Panc1 (cell line): Measurements from ENCODE around the gene RSU1. TPM values are rescaled to one million over a fixed set of nuclear protein-coding genes. Genes with fewer than 3 reads are reported as not detected.

Source experiments
- ATAC-seq: fragments of 200-7000 bp; cut with Tn5 transposase; 2 replicates; pipeline ENCODE4 v1.9.1; 2020; ENCODE audit warnings: mild to moderate bottlenecking, moderate library complexity
- BruUV-seq: library from RNA; stranded (reverse); fragments of 400-500 nt; replicated peaks from 2 replicates; lab custom pipeline; 2021; lab: Mats Ljungman, UMichigan
- CTCF ChIA-PET: fragments of 300-600 bp; sonication (Branson Sonifier 250); formaldehyde crosslinking; loops from one replicate; lab custom pipeline; 2022; ENCODE audit warnings: antibody characterized with exemption; lab: Charles Lee
- POLR2A ChIA-PET: fragments of 300-600 bp; sonication (Branson Sonifier 250); formaldehyde crosslinking; loops from one replicate; lab custom pipeline; 2022; ENCODE audit warnings: antibody characterized with exemption; lab: Charles Lee
- DNase-seq: peaks from one replicate; pipeline ENCODE4 v3.0.0-alpha.2; 2010; ENCODE audit warnings: low read depth, low spot score
- H3K27ac ChIP-seq: 2 replicates; pipeline ENCODE4 v1.5.1; 2011; ENCODE audit warnings: mild to moderate bottlenecking, low read length, inconsistent platforms
- H3K27me3 ChIP-seq: fragments of 200-500 bp; sonication (Bioruptor generic); 2 replicates; pipeline ENCODE4 v1.6.0; 2014; ENCODE audit warnings: low read length, inconsistent platforms; ENCODE audit not compliant: control insufficient read depth, insufficient read depth
- H3K36me3 ChIP-seq: fragments of 200-500 bp; sonication (Bioruptor generic); 2 replicates; pipeline ENCODE4 v1.5.1; 2014; ENCODE audit warnings: inconsistent platforms, mild to moderate bottlenecking, low read length, moderate library complexity; ENCODE audit not compliant: control insufficient read depth, insufficient read depth
- H3K4me1 ChIP-seq: 2 replicates; pipeline ENCODE4 v1.5.1; 2011; ENCODE audit warnings: inconsistent platforms, mild to moderate bottlenecking, low read length, moderate library complexity; ENCODE audit not compliant: control insufficient read depth, insufficient read depth
- H3K4me3 ChIP-seq, 2 experiments: 2 replicates each; pipeline ENCODE4 v1.5.1; 2011 to 2012; ENCODE audit warnings: low read depth in 2 of 2, low read length in 2 of 2, mild to moderate bottlenecking in 2 of 2, inconsistent platforms in 1 of 2, moderate library complexity in 1 of 2
- H3K9me3 ChIP-seq: fragments of 200-500 bp; sonication (Bioruptor generic); 2 replicates; pipeline ENCODE4 v1.5.1; 2014; ENCODE audit warnings: low read depth, mild to moderate bottlenecking, inconsistent platforms, low read length, moderate library complexity; ENCODE audit not compliant: control insufficient read depth, insufficient read depth
- CTCF ChIP-seq: fragments of 450-650 bp; IDR thresholded peaks from 2 replicates; pipeline ENCODE4 v1.5.1; 2017; ENCODE audit warnings: mild to moderate bottlenecking
- POLR2AphosphoS5 ChIP-seq: IDR thresholded peaks from 2 replicates; pipeline ENCODE4 v1.6.1; 2012; ENCODE audit warnings: mild to moderate bottlenecking, low read depth, low read length, moderate library complexity
- REST ChIP-seq, 2 experiments: IDR thresholded peaks; 2 replicates each; pipeline ENCODE4 v1.6.1; 2011 to 2012; ENCODE audit warnings: low read depth in 2 of 2, control low read depth in 1 of 2, low read length in 1 of 2, mild to moderate bottlenecking in 1 of 2, moderate library complexity in 1 of 2; ENCODE audit not compliant: insufficient read depth in 1 of 2
- SIN3A ChIP-seq: IDR thresholded peaks from 2 replicates; pipeline ENCODE4 v1.6.1; 2012; ENCODE audit warnings: low read depth, mild to moderate bottlenecking, low read length, moderate library complexity, borderline replicate concordance; ENCODE audit not compliant: insufficient read depth
- TCF7L2 ChIP-seq: IDR thresholded peaks from 2 replicates; pipeline ENCODE4 v1.6.1; 2011; ENCODE audit warnings: mild to moderate bottlenecking, low read depth, low read length, inconsistent platforms
- in situ Hi-C: cut with HindIII; loops from 2 replicates; pipeline ENCODE4 v1.10.0; 2016; ENCODE audit warnings: low sequenced_read_pairs, low pct_unique_long_range_greater_than_20kb
- intact Hi-C: fragments of 100-400 bp; cut with micrococcal nuclease; formaldehyde crosslinking; loops from one replicate; pipeline ENCODE4 v1.10.0; 2022; ENCODE audit not compliant: unreplicated experiment
- total RNA-seq: library from RNA; stranded (reverse); gene quantifications from one replicate; pipeline ENCODE4 v1.2.1, GENCODE V29; 2021; ENCODE audit not compliant: unreplicated experiment

Gene RSU1
- total RNA-seq, 1 experiment from 2014 or later: 55.6 TPM

- no TSS peak for BruUV-seq
- Histone ChIP-seq H3K4me3 (no peak overlapping the region), H3K9me3 (no peaks in the 10 kb centered on the region), H3K27ac (no peak overlapping the region), H3K4me1 (no peaks in the 10 kb centered on the region), H3K27me3 (no peaks in the 10 kb centered on the region), H3K36me3 (no peaks in the 10 kb centered on the region)
- no peak for ATAC-seq
- intact Hi-C loops: no loop called here
- TF ChIP-seq SIN3A (no peak), TCF7L2 (no peak), REST (IDR thresholded peaks at IDR 0.05; ENCODE audit: insufficient read depth in 1 of 2, low read depth in 2 of 2, low read length in 1 of 2) (no peak), CTCF (no peak), POLR2AphosphoS5 (no peak)
- CTCF ChIA-PET: no interaction called here
- no peak for DNase-seq
- in situ Hi-C loops: no loop called here
- POLR2A ChIA-PET: no interaction called here
These were observed 28.4 kb downstream of the RSU1 start for GRCh38 chr10:16788778-16789177.

DNA sequence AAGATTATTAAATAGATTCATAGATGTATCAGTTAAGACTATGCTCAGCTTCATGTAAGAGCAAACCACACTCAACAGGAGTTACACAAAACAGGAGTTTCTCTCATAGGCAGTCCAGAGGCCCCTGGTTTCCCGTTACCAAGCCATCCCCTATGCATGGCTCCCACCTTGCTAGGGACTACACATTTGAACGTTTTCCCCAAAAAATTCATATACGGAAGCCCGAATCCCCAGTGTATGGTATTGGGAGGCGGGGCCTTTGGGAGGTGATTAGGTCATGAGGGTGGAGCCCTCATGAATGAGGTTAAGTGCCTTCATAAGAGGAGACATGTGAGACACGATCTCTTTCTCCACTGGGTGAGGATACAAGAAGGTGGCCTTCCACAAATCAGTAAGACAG lies 29.1 kb downstream of the RSU1 start:
- no TSS peak for BruUV-seq
- Histone ChIP-seq H3K27ac (no peak overlapping the region), H3K4me3 (no peak overlapping the region), H3K27me3 (no peaks in the 10 kb centered on the region), H3K36me3 (no peaks in the 10 kb centered on the region), H3K4me1 (no peaks in the 10 kb centered on the region), H3K9me3 (no peaks in the 10 kb centered on the region)
- no peak for ATAC-seq
- in situ Hi-C loops: no loop called here
- CTCF ChIA-PET: no interaction called here
- no peak for TF ChIP-seq TCF7L2
- no peak for TF ChIP-seq POLR2AphosphoS5
- TF ChIP-seq CTCF: no peak
- no peak for TF ChIP-seq SIN3A
- no peak for TF ChIP-seq REST (IDR thresholded peaks at IDR 0.05; ENCODE audit: insufficient read depth in 1 of 2, low read depth in 2 of 2, low read length in 1 of 2)
- no peak for DNase-seq
- intact Hi-C loops: no loop called here
- POLR2A ChIA-PET: no interaction called here
